Pulmonary artery endothelial cell (primary cell): ENCODE results near the gene OR6B3. TPM values are rescaled to one million over a fixed set of nuclear protein-coding genes. Genes with fewer than 3 reads are reported as not detected.
"Not testable (repeated sequence)": the region's sequence is repeated elsewhere in the genome, so short reads cannot be mapped to it uniquely, and the experiment has no call there.

ENCODE experiments used
- DNase-seq: peaks from one replicate; pipeline ENCODE4 v3.0.0-alpha.2; 2011; ENCODE audit warnings: low read depth, low spot score
- total RNA-seq: library from RNA; depleted of rRNA; stranded (reverse); fragments of >200 nt; gene quantifications from 2 replicates; pipeline ENCODE4 v1.2.3, GENCODE V29; 2014

Gene OR6B3
- total RNA-seq, 1 donor from 2014 or later: not detected

DNA sequence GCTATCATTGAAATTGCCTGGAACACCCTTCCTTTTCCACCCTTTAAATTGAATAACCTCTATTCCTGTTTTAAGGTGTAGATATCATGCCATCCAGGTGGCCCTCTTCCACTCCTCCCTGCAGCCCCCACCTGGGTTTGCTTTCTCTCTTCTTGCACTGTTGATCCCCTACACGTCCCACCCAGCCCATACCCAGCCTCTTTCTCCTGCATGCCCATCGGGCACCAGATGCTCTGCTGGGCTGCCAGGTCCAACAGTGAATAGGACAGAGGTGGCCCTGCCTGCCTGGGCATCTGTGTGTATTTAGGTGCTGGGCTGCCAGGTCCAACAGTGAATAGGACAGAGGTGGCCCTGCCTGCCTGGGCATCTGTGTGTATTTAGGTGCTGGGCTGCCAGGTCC, 9.2 kb downstream of the OR6B3 start:
- DNase-seq: not testable (repeated sequence)

DNA sequence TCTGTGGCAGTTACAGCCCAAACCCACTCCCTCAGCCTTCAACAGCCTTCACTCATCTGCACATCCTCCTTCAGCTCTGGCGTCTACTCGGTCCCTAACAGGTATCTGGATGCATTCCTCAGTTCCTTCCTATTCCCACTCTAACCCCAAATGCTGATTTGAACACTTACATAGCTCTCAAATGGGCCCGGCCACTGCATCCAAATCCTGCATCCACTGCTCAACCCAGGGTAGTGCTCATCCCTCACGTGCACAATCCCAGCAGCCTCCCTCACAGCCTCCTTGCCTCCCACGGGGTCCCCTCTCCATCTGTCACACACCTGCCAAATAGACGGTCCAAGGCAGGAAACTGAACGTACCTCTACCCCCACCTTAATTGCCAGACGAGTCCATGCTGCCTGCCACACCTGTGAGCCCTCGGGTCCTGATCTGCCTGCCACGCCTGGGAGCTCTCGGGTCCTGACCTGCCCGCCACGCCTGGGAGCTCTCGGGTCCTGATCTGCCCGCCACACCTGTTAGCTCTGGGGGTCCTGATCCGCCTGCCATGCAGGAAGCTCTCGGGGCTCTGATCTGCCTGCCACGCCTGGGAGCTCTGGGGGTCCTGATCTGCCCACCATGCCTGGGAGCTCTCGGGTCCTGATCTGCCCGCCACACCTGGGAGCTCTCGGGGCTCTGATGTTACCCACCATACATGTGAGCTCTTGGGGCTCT, 9.9 kb downstream of the OR6B3 start:
- no peak for DNase-seq

DNA sequence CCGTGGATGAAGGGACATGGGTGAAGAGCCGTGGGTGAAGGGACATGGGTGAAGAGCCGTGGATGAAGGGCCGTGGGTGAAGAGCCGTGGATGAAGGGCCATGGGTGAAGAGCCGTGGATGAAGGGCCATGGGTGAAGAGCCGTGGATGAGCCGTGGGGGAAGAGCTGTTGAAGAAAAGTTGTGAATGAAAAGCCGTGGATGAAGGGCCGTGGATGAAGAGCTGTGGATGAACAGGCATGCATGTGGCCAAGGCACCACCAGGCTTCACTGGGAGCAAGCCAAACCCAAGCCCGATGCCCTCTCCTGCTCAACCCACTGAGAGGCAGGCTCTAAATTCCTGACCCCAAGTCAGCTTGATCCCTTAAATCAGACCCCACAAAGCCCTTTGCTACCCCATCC, 10.6 kb downstream of the OR6B3 start:
- DNase-seq: no peak

- no peak for DNase-seq
Measured at GRCh38 chr2:240041363-240041762, 12.0 kb downstream of the OR6B3 start.

GRCh38 chr2:240037358-240037757, 16.0 kb downstream of the OR6B3 start:
- no peak for DNase-seq

GRCh38 chr2:240033330-240033678, 20.0 kb downstream of the OR6B3 start:
- DNase-seq: no peak

- DNase-seq: no peak
Measured at GRCh38 chr2:240032406-240033329, 20.7 kb downstream of the OR6B3 start.

GRCh38 chr2:240030379-240031094, 22.8 kb downstream of the OR6B3 start, which contains the start of gene OR6B2:
Gene OR6B2 (minus strand): TSS chr2:240030429. CDS start chr2:240030429, 0 bp downstream.
- no peak for DNase-seq

- DNase-seq: no peak
Measured at GRCh38 chr2:240024766-240025165, 28.6 kb downstream of the OR6B3 start.

GRCh38 chr2:240023792-240024191, 29.5 kb downstream of the OR6B3 start:
- no peak for DNase-seq

- DNase-seq: peak; percentile 24
Measured at GRCh38 chr2:240021488-240022104, 31.7 kb downstream of the OR6B3 start.

GRCh38 chr2:240018071-240018750, 35.1 kb downstream of the OR6B3 start:
- DNase-seq: no peak

GRCh38 chr2:240014327-240014726, 39.0 kb downstream of the OR6B3 start:
- no peak for DNase-seq

GRCh38 chr2:240013343-240013742, 40.0 kb downstream of the OR6B3 start:
- DNase-seq: no peak

DNA sequence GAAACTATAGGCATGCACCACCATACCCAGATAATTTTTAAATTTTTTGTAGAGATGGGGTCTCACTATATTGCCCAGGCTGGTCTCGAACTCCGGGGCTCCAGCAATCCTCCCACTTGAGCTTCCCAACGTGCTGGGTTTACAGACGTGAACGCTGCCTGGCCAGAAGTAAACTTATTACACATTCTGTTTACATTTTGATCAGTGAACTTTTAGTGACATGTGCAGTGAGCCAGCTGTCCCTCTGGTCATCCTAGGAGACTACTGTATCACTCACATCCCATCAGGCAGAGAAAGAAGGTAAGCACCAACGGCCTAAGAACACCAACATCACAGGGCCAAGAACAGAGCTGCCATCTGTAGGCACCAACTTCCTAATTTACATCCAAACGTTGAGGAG, 50.3 kb downstream of the OR6B3 start:
- no peak for DNase-seq

DNA sequence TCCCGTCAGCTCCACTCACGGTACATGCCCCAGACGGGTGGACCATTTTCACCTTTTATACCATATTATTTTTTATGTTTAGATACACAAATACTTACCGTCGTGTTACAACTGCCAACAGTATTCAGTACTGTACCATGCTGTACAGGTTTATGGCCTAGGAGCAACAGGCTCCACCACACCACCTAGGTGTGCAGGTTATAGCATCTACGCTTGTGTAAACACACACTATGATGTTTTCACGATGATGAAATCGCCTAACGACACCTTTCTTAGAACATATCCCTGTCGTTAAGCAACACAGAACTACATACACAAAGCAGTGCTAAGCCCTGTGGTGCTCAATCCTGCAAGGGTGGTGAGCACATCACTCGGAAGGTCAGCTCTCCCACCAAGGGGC, 52.6 kb downstream of the OR6B3 start:
- no peak for DNase-seq

- no peak for DNase-seq
Measured at GRCh38 chr2:239997686-239998409, 55.5 kb downstream of the OR6B3 start.
